Natural killer cell (primary cell): Measurements from ENCODE around the gene THY1. TPM values are rescaled to one million over a fixed set of nuclear protein-coding genes. Genes with fewer than 3 reads are reported as not detected.

Source experiments
- ATAC-seq, 3 donors: fragments of 150-1000 bp in 2 of 3; fragments of 200-7000 bp in 1 of 3; cut with Tn5 transposase; 1 replicate in 1 of 3; 2 replicates in 2 of 3; pipeline ENCODE4 v1.10.0; 2021; ENCODE audit warnings: mild to moderate bottlenecking in 2 of 3, moderate library complexity in 2 of 3
- DNase-seq, 2 donors: peaks; one replicate each; pipeline versions ENCODE4 v3.0.0 to v3.0.0-alpha.2; 2013 to 2021; ENCODE audit warnings: mixed read lengths in 1 of 2
- H3K27ac ChIP-seq: one replicate; pipeline ENCODE4 v1.5.1; 2013; ENCODE audit warnings: mild to moderate bottlenecking, low read length
- H3K27me3 ChIP-seq: one replicate; pipeline ENCODE4 v1.6.1; 2013; ENCODE audit warnings: low read length; ENCODE audit not compliant: control insufficient read depth, insufficient read depth
- H3K36me3 ChIP-seq: one replicate; pipeline ENCODE4 v1.6.1; 2013; ENCODE audit warnings: low read length; ENCODE audit not compliant: control insufficient read depth, insufficient read depth
- H3K4me1 ChIP-seq: one replicate; pipeline ENCODE4 v1.6.1; 2013; ENCODE audit warnings: low read length; ENCODE audit not compliant: control insufficient read depth, insufficient read depth
- H3K4me3 ChIP-seq: one replicate; pipeline ENCODE4 v1.5.1; 2013; ENCODE audit warnings: low read length
- H3K9me3 ChIP-seq: one replicate; pipeline ENCODE4 v1.6.1; 2013; ENCODE audit warnings: low read length; ENCODE audit not compliant: control insufficient read depth, insufficient read depth
- H3K27ac Mint-ChIP-seq, 2 donors: one replicate each; pipeline ENCODE4 v1.8.0; 2022; ENCODE audit warnings: mild to moderate bottlenecking in 2 of 2, mixed read lengths in 2 of 2, moderate library complexity in 1 of 2
- H3K27me3 Mint-ChIP-seq, 2 donors: one replicate each; pipeline ENCODE4 v1.8.0; 2022; ENCODE audit warnings: low read depth in 2 of 2, mixed read lengths in 2 of 2
- H3K36me3 Mint-ChIP-seq: one replicate; pipeline ENCODE4 v1.8.0; 2022; ENCODE audit warnings: mixed read lengths
- H3K4me1 Mint-ChIP-seq, 2 donors: one replicate each; pipeline ENCODE4 v1.8.0; 2022; ENCODE audit warnings: mixed read lengths in 2 of 2
- H3K4me3 Mint-ChIP-seq: one replicate; pipeline ENCODE4 v1.8.0; 2022; ENCODE audit warnings: mild to moderate bottlenecking, moderate library complexity, mixed read lengths
- H3K9me3 Mint-ChIP-seq, 2 donors: one replicate each; pipeline ENCODE4 v1.8.0; 2022; ENCODE audit warnings: mixed read lengths in 2 of 2
- WGBS: methylation state at CpG from one replicate; pipeline ENCODE4 v1.1.7; 2013; ENCODE audit warnings: missing lambda C conversion rate; ENCODE audit not compliant: insufficient coverage; 5-methylcytosine and 5-hydroxymethylcytosine counted together
- intact Hi-C: fragments of 100-400 bp; cut with micrococcal nuclease; formaldehyde crosslinking; loops from one replicate; pipeline ENCODE4 v1.14.2; 2022
- total RNA-seq, 4 donors: library from RNA; stranded (reverse); fragments of 120-200 nt in 1 of 4; gene quantifications; one replicate each; pipeline versions ENCODE4 v1.2.3 to v1.2.4, GENCODE V29; 2013 to 2022
- TF ChIP-seq, protein P1 (sequence below): fragments of 200-600 bp; IDR thresholded peaks from one replicate; pipeline ENCODE4 v1.8.0; 2022; ENCODE audit warnings: antibody characterized with exemption

Gene THY1
- total RNA-seq, 3 donors from 2014 or later (not counting 1 experiment from before 2014, with no cell fraction given) = not detected

DNA sequence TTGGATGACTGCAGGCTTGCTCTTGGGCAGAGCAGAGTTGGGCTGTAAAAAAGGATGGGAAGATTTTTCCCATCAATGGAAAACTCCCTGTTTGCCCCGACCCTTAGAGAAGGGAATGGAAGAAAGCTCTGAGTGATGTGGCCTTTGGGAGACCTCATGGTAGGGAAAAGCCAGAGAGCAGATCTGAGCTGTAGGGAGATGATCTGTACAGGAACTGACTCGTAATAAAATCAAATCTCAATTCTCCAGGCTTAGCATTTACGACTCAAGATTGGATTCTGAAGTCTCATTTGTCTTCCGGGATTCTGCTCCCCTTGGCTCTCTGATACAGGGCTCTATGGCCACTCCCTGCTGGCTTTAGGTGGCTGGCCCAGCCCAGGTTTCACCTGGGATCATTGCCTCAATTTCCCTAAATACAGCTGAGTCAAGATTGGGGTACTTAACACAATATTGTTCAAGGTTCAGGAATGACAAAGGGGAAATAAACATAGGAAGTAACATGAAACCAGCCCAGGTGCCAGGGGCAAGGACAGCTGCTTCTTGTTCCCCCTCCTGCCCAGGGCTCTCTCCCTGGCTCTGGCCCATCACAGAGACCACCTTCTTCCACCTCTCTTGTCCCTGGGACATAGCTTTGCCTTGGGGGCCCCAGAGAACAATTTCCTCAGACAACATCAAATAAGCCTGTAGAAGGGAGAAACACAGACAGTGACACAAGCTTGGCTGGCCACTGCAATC lies 38.4 kb upstream of the THY1 start:
- WGBS = 71% methylated on average over 4 of the region's 4 CpGs
- peaks cover 5% of the 10 kb centered on the region for H3K36me3 Mint-ChIP-seq
- ATAC-seq = no peak

DNA sequence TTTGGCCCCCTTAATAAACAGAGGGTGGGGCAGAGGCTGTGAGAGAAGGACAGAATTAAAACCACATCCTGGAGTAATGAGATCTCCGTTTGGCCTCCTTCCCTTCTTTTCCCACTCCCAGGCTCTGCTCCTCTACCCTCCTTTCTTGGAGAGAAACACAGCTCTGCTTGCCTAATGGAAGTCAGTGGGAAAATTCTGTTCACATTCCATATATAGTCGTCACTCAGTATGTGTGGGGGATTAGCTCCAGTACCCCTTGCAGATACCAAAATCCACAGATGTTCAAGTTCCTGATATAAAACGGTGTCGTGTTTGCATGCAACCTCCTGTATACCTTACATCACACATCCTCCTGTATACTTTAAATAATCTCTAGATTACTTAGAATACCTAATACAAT lies 37.6 kb upstream of the THY1 start:
- intact Hi-C loops = no loop called here
- Mint-ChIP-seq H3K4me3 (no peak overlapping the region), H3K4me1 (peaks cover 5 to 22% of the 10 kb centered on the region in 2 donors)

More for the DNA sequence above, 38.4 kb upstream of the THY1 start:
- no peak for DNase-seq
- intact Hi-C loops = no loop called here
- H3K27ac Mint-ChIP-seq = no peak overlapping the region
- no peak overlapping the region for H3K4me3 ChIP-seq
- no peaks in the 10 kb centered on the region for H3K36me3 ChIP-seq
- TF ChIP-seq, protein P1, sequence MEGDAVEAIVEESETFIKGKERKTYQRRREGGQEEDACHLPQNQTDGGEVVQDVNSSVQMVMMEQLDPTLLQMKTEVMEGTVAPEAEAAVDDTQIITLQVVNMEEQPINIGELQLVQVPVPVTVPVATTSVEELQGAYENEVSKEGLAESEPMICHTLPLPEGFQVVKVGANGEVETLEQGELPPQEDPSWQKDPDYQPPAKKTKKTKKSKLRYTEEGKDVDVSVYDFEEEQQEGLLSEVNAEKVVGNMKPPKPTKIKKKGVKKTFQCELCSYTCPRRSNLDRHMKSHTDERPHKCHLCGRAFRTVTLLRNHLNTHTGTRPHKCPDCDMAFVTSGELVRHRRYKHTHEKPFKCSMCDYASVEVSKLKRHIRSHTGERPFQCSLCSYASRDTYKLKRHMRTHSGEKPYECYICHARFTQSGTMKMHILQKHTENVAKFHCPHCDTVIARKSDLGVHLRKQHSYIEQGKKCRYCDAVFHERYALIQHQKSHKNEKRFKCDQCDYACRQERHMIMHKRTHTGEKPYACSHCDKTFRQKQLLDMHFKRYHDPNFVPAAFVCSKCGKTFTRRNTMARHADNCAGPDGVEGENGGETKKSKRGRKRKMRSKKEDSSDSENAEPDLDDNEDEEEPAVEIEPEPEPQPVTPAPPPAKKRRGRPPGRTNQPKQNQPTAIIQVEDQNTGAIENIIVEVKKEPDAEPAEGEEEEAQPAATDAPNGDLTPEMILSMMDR = no peak
- H3K9me3 Mint-ChIP-seq = peaks cover 3 to 8% of the 10 kb centered on the region in 2 donors
- H3K27me3 ChIP-seq = peaks cover 5% of the 10 kb centered on the region
- no peak overlapping the region for H3K4me3 Mint-ChIP-seq
- H3K4me1 ChIP-seq = no peaks in the 10 kb centered on the region
- no peaks in the 10 kb centered on the region for H3K9me3 ChIP-seq
- no peak overlapping the region for H3K27ac ChIP-seq
- H3K27me3 Mint-ChIP-seq = peaks cover 25 to 42% of the 10 kb centered on the region in 2 donors
- H3K4me1 Mint-ChIP-seq = peaks cover 5 to 22% of the 10 kb centered on the region in 2 donors

DNA sequence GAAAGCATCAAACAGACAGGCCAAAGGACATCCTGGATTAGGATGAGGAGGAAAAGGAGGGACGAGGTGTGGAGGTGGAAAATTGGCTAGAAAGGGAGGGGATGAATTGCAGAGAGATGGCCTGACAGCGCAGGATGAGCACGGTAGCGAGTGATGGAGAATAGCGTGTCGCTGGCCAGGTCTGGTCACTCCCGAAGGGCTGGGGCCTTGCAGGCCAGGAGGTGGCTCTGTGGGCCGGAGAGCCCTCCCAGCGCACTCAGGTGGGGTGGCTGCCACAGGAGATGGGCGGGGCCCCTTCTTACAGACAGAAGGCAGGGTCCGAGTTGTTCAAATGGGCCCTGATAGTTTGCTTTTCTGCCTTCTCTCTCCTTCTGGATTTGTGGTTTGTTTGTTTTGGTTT lies 37.1 kb upstream of the THY1 start:
- Mint-ChIP-seq H3K4me1 (peaks cover 5 to 22% of the 10 kb centered on the region in 2 donors), H3K27ac (no peak overlapping the region), H3K36me3 (no peaks in the 10 kb centered on the region), H3K27me3 (peaks cover 22 to 42% of the 10 kb centered on the region in 2 donors), H3K9me3 (peaks cover 0 to 4% of the 10 kb centered on the region in 2 donors), H3K4me3 (no peak overlapping the region)
- no peak overlapping the region for H3K27ac ChIP-seq
- H3K27me3 ChIP-seq = peaks cover 3% of the 10 kb centered on the region
- H3K36me3 ChIP-seq = no peaks in the 10 kb centered on the region
- intact Hi-C loops = no loop called here
- no peak for DNase-seq
- 88% methylated on average over 11 of the region's 11 CpGs for WGBS
- TF ChIP-seq, protein P1 = no peak
- peak in 1 of 3 donors; percentile 34 for ATAC-seq
- no peaks in the 10 kb centered on the region for H3K4me1 ChIP-seq
- no peak overlapping the region for H3K4me3 ChIP-seq
- H3K9me3 ChIP-seq = no peaks in the 10 kb centered on the region

More for the DNA sequence above, 37.6 kb upstream of the THY1 start:
- H3K4me3 ChIP-seq = no peak overlapping the region
- DNase-seq (no peak), ATAC-seq (no peak)
- 40% methylated on average over 1 of the region's 4 CpGs for WGBS
- H3K9me3 Mint-ChIP-seq = peaks cover 0 to 4% of the 10 kb centered on the region in 2 donors
- H3K9me3 ChIP-seq = no peaks in the 10 kb centered on the region
- no peaks in the 10 kb centered on the region for H3K4me1 ChIP-seq
- H3K27ac ChIP-seq = no peak overlapping the region
- H3K27ac Mint-ChIP-seq = no peak overlapping the region
- H3K36me3 Mint-ChIP-seq = no peaks in the 10 kb centered on the region
- peaks cover 24 to 42% of the 10 kb centered on the region in 2 donors for H3K27me3 Mint-ChIP-seq
- TF ChIP-seq, protein P1 = no peak
- no peaks in the 10 kb centered on the region for H3K36me3 ChIP-seq
- peaks cover 3% of the 10 kb centered on the region for H3K27me3 ChIP-seq
